Activated CD4-positive, alpha-beta memory T cell treated with anti-CD3 and anti-CD28 coated beads, Interleukin-2, amount 10 ng/mL, durations not matched to agents 7 days and 5 days (primary cell): ENCODE measurements around the gene ACVR1. TPM values are rescaled to one million over a fixed set of nuclear protein-coding genes. Genes with fewer than 3 reads are reported as not detected.
"Not testable (repeated sequence)": the region's sequence is repeated elsewhere in the genome, so short reads cannot be mapped to it uniquely, and the experiment has no call there.

Source experiments
- CTCF ChIA-PET: fragments of 350-600 bp; sonication (Branson Sonifier 250); formaldehyde crosslinking; loops from one replicate; lab custom pipeline; 2021; ENCODE audit warnings: antibody characterized with exemption, inconsistent platforms; lab: Charles Lee
- POLR2A ChIA-PET: fragments of 350-600 bp; sonication (Branson Sonifier 250); formaldehyde crosslinking; loops from one replicate; lab custom pipeline; 2021; ENCODE audit warnings: antibody characterized with exemption; lab: Charles Lee
- DNase-seq: peaks from one replicate; pipeline ENCODE4 v3.0.0-alpha.2; 2020
- H3K27ac Mint-ChIP-seq: one replicate; pipeline ENCODE4 v1.8.0; 2021; ENCODE audit warnings: mild to moderate bottlenecking, mixed read lengths
- H3K27me3 Mint-ChIP-seq: one replicate; pipeline ENCODE4 v1.8.0; 2021; ENCODE audit warnings: mixed read lengths
- H3K36me3 Mint-ChIP-seq: one replicate; pipeline ENCODE4 v1.8.0; 2021; ENCODE audit warnings: low read depth, mixed read lengths
- H3K4me1 Mint-ChIP-seq: one replicate; pipeline ENCODE4 v1.8.0; 2021; ENCODE audit warnings: mixed read lengths
- H3K4me3 Mint-ChIP-seq: one replicate; pipeline ENCODE4 v1.8.0; 2021; ENCODE audit warnings: mild to moderate bottlenecking, mixed read lengths
- H3K9me3 Mint-ChIP-seq: one replicate; pipeline ENCODE4 v1.8.0; 2021; ENCODE audit warnings: mixed read lengths
- total RNA-seq, 2 experiments: library from RNA; stranded (reverse); gene quantifications; one replicate each; pipeline ENCODE4 v1.2.3, GENCODE V29; 2021

ACVR1 gene
- total RNA-seq, 2 experiments from 2014 or later: 24.2 to 27.6 TPM

GRCh38 chr2:157727693-157728092 is 148.4 kb downstream of the ACVR1 start:
- peaks cover 20% of the 10 kb centered on the region for H3K9me3 Mint-ChIP-seq
- H3K36me3 Mint-ChIP-seq: peaks cover 70% of the 10 kb centered on the region
- H3K4me3 Mint-ChIP-seq: no peak overlapping the region
- peaks cover 2% of the 10 kb centered on the region for H3K4me1 Mint-ChIP-seq
- CTCF ChIA-PET: interaction anchor here (0.7 kb wide), 1 partner anchor 25 kb away, joined by 3 read pairs; no protein-coding TSS in a partner anchor
- DNase-seq: no peak
- POLR2A ChIA-PET: no interaction called here
- no peaks in the 10 kb centered on the region for H3K27me3 Mint-ChIP-seq
- H3K27ac Mint-ChIP-seq: no peak overlapping the region

DNA sequence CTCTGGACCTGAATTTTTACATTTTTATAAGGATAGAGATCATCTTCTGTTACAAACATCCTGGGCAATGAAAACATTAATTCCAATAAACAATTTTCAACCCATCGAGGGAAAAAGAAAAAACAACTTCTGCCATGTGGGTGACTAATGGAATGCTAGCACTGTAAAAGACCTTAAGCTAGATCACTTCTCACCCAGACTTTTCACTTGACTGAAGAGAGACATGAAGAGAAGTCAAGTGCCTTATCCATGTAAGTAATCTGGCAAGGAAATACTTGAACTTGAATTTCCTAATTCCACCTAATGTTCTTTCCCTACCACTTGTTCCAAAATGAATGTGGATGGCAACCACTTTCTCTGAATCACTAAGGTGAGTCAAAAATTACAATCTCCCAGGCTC is 149.2 kb downstream of the ACVR1 start:
- CTCF ChIA-PET: no interaction called here
- DNase-seq: no peak
- POLR2A ChIA-PET: no interaction called here
- Mint-ChIP-seq H3K4me1 (peaks cover 2% of the 10 kb centered on the region), H3K27ac (no peak overlapping the region), H3K36me3 (peaks cover 72% of the 10 kb centered on the region), H3K4me3 (no peak overlapping the region), H3K9me3 (peaks cover 26% of the 10 kb centered on the region), H3K27me3 (no peaks in the 10 kb centered on the region)

DNA sequence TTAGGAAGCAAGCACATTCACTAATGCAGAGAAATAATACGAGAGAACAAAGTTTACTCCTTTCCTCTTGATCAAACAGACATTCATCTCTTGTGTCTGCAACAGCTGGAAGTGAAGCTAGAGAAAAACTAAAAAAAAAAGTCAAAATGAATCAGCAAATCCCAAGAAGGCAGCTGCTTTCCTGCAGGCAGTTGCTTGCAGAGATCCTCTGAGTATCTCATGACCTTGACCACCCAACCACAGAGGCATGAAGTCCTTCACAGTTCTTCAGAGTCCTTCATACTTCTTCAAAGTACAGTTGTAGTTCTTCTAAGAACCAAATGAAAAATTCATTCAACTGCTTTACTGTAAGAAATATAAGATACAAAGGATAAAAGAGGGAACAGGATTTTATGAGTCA is 150.3 kb downstream of the ACVR1 start:
- POLR2A ChIA-PET: no interaction called here
- H3K27me3 Mint-ChIP-seq: no peaks in the 10 kb centered on the region
- H3K4me3 Mint-ChIP-seq: no peak overlapping the region
- H3K27ac Mint-ChIP-seq: no peak overlapping the region
- CTCF ChIA-PET: no interaction called here
- peaks cover 71% of the 10 kb centered on the region for H3K36me3 Mint-ChIP-seq
- H3K9me3 Mint-ChIP-seq: peaks cover 28% of the 10 kb centered on the region
- H3K4me1 Mint-ChIP-seq: peaks cover 2% of the 10 kb centered on the region
- DNase-seq: no peak

- Mint-ChIP-seq H3K9me3 (peaks cover 26% of the 10 kb centered on the region), H3K4me3 (no peak overlapping the region), H3K4me1 (peaks cover 2% of the 10 kb centered on the region), H3K27ac (no peak overlapping the region), H3K27me3 (no peaks in the 10 kb centered on the region), H3K36me3 (peaks cover 56% of the 10 kb centered on the region)
- ChIA-PET CTCF (no interaction called here), POLR2A (no interaction called here)
- no peak for DNase-seq
Measured at GRCh38 chr2:157722580-157723234, 153.4 kb downstream of the ACVR1 start.

DNA sequence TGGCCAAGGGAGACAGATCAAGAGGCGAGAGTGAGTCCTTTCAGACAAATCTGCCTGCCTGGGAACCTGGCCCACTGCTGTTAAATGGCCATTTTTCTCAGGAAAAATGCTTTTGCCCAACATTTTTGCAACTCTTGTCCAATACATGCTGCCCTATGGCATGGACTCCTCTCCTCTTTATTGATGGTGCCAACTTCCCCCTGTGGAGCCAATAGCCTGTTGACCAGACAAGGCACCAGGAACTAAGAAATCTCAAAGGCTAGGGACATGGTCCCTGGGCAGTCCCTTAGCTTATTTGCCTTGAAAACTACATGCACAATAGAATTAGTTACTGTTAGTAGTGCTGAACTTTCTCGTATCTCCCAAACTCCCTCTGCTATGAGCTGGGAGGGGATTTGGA is 155.6 kb downstream of the ACVR1 start:
- peaks cover 51% of the 10 kb centered on the region for H3K36me3 Mint-ChIP-seq
- H3K9me3 Mint-ChIP-seq: peaks cover 26% of the 10 kb centered on the region
- H3K4me1 Mint-ChIP-seq: no peaks in the 10 kb centered on the region

DNA sequence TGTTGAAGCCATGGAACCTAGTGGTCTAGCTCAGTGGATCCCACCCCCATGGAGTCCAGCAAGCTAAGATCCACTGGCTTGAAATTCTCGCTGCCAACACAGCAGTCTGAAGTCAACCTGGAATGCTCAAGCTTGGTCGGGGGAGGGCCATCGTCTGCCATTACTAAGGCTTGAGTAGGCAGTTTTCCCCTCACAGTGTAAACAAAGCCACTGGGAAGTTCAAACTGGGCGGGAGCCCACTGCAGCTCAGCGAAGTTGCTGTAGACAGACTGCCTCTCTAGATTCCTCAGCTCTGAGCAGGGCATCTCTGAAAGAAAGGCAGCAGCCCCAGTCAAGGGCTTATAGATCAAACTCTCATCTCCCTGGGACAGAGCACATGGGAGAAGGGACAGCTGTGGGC is 171.5 kb downstream of the ACVR1 start:
- POLR2A ChIA-PET, H3K27ac Mint-ChIP-seq, H3K4me1 Mint-ChIP-seq, H3K36me3 Mint-ChIP-seq, H3K4me3 Mint-ChIP-seq, H3K27me3 Mint-ChIP-seq, CTCF ChIA-PET, DNase-seq: not testable (repeated sequence)
- H3K9me3 Mint-ChIP-seq: peaks cover 11% of the 10 kb centered on the region

More for the DNA sequence above, 155.6 kb downstream of the ACVR1 start:
- Mint-ChIP-seq H3K27ac (no peak overlapping the region), H3K27me3 (no peaks in the 10 kb centered on the region), H3K4me3 (no peak overlapping the region)
- POLR2A ChIA-PET: no interaction called here
- DNase-seq: no peak
- CTCF ChIA-PET: no interaction called here

- peaks cover 11% of the 10 kb centered on the region for H3K9me3 Mint-ChIP-seq
- H3K4me1 Mint-ChIP-seq, POLR2A ChIA-PET, H3K27me3 Mint-ChIP-seq, DNase-seq, H3K36me3 Mint-ChIP-seq, H3K27ac Mint-ChIP-seq, CTCF ChIA-PET, H3K4me3 Mint-ChIP-seq: not testable (repeated sequence)
Measured at GRCh38 chr2:157704148-157704547, 172.0 kb downstream of the ACVR1 start.

DNA sequence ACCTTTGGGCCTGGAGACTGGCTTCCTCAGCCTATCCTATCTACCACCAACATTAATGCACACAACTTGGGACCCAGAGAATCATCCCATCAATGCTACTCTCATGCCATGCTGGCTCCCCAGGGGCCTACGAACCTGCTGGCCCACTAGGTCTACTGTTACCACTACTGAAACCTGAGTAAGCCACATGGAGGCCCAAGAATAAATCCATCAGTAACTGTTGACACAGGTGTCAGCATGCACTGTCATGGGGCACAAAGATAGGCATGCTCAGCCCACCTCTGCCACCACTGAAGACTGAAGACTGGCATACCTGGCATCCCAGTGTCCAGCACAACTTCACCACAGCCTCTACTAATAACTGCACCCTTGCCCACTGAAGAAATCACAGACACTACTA is 176.3 kb downstream of the ACVR1 start:
- peaks cover 6% of the 10 kb centered on the region for H3K9me3 Mint-ChIP-seq

GRCh38 chr2:157699009-157699408 is 177.1 kb downstream of the ACVR1 start:
- no peak for DNase-seq
- peaks cover 1% of the 10 kb centered on the region for H3K27me3 Mint-ChIP-seq
- no peaks in the 10 kb centered on the region for H3K4me1 Mint-ChIP-seq
- peaks cover 5% of the 10 kb centered on the region for H3K36me3 Mint-ChIP-seq
- no peak overlapping the region for H3K4me3 Mint-ChIP-seq
- H3K27ac Mint-ChIP-seq: no peak overlapping the region
- CTCF ChIA-PET: no interaction called here
- H3K9me3 Mint-ChIP-seq: peaks cover 6% of the 10 kb centered on the region
- POLR2A ChIA-PET: no interaction called here

More for the DNA sequence above, 176.3 kb downstream of the ACVR1 start:
- ChIA-PET POLR2A (no interaction called here), CTCF (no interaction called here)
- Mint-ChIP-seq H3K27me3 (peaks cover 1% of the 10 kb centered on the region), H3K36me3 (peaks cover 5% of the 10 kb centered on the region), H3K4me3 (no peak overlapping the region), H3K27ac (no peak overlapping the region), H3K4me1 (no peaks in the 10 kb centered on the region)
- no peak for DNase-seq

- H3K36me3 Mint-ChIP-seq: peaks cover 5% of the 10 kb centered on the region
- H3K4me3 Mint-ChIP-seq: no peak overlapping the region
- POLR2A ChIA-PET: no interaction called here
- no peaks in the 10 kb centered on the region for H3K4me1 Mint-ChIP-seq
- CTCF ChIA-PET: no interaction called here
- H3K27ac Mint-ChIP-seq: no peak overlapping the region
- peaks cover 1% of the 10 kb centered on the region for H3K27me3 Mint-ChIP-seq
- peaks cover 6% of the 10 kb centered on the region for H3K9me3 Mint-ChIP-seq
- no peak for DNase-seq
Measured at GRCh38 chr2:157698430-157698829, 177.7 kb downstream of the ACVR1 start.

DNA sequence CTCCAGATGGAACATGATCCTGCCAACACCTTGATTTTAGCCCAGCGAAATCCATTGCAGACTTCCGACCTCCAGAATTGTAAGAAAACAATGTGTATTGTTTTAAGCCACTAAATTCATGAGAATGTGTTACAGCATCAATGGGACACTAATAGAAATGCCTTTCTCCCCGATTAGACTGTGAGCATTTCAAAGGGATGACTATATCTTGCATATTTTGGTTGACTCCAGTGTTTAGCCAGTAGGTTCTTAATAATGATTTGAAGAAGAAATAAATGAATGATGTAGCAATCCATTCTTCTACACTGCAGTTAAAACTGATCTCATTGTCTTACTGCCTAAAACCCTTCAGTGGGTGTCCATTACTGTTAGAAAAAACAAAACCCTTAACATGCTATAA is 180.1 kb downstream of the ACVR1 start:
- Mint-ChIP-seq H3K4me3 (no peak overlapping the region), H3K36me3 (peaks cover 2% of the 10 kb centered on the region), H3K9me3 (peaks cover 6% of the 10 kb centered on the region), H3K27ac (no peak overlapping the region), H3K27me3 (no peaks in the 10 kb centered on the region), H3K4me1 (no peaks in the 10 kb centered on the region)
- POLR2A ChIA-PET: no interaction called here
- no peak for DNase-seq
- CTCF ChIA-PET: no interaction called here

DNA sequence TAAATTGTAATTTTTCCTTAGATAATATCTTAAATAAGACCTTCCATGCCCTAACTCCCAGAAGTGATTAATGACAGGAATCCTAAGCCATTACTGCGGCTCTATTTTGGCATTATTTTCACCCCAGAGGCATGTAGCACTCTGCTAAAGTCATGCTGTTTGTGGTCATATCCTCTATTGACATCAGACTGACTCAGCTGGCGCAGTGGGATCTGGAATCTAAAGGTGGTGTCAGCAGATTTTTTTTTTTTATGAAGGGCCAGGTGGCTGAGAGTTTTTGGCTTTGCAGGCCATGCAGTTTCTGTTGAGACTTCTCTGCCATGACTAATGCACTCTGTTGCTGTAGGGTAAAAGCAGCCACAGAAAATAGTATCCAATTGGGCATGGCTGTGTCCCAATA is 183.4 kb downstream of the ACVR1 start:
- Mint-ChIP-seq H3K36me3 (no peaks in the 10 kb centered on the region), H3K4me3 (no peak overlapping the region), H3K27ac (no peak overlapping the region), H3K9me3 (no peaks in the 10 kb centered on the region), H3K27me3 (no peaks in the 10 kb centered on the region), H3K4me1 (no peaks in the 10 kb centered on the region)
- DNase-seq: no peak
- CTCF ChIA-PET: no interaction called here
- POLR2A ChIA-PET: no interaction called here

DNA sequence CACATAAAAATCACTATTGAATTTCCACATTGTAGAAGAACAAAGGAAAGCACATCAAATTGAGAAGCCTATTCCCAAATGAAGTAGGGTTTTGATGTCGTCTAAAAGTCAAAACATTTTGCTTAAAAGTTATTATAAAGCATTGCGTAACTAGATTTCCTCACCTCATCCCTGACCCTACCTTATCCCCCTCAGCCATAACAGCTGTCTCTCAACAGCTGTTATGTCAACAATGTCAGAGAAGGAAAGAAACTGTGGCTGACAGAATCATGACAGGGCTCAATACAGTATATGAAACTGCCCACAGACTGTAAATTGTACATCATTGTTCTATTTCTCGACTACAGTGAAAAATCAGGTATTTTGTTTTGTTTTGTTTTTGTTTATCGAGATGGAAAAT is 184.4 kb downstream of the ACVR1 start:
- CTCF ChIA-PET: no interaction called here
- no peak overlapping the region for H3K27ac Mint-ChIP-seq
- no peaks in the 10 kb centered on the region for H3K27me3 Mint-ChIP-seq
- no peak for DNase-seq
- no peaks in the 10 kb centered on the region for H3K4me1 Mint-ChIP-seq
- no peaks in the 10 kb centered on the region for H3K9me3 Mint-ChIP-seq
- no peaks in the 10 kb centered on the region for H3K36me3 Mint-ChIP-seq
- no peak overlapping the region for H3K4me3 Mint-ChIP-seq
- POLR2A ChIA-PET: no interaction called here

GRCh38 chr2:157691131-157691530 is 185.0 kb downstream of the ACVR1 start:
- Mint-ChIP-seq H3K4me1 (no peaks in the 10 kb centered on the region), H3K4me3 (no peak overlapping the region), H3K27me3 (no peaks in the 10 kb centered on the region), H3K27ac (no peak overlapping the region), H3K9me3 (no peaks in the 10 kb centered on the region), H3K36me3 (no peaks in the 10 kb centered on the region)
- POLR2A ChIA-PET: no interaction called here
- CTCF ChIA-PET: no interaction called here
- no peak for DNase-seq
